Melanocyte of skin (primary cell): Measurements from ENCODE around the gene FAM228B. TPM values are rescaled to one million over a fixed set of nuclear protein-coding genes. Genes with fewer than 3 reads are reported as not detected.

ENCODE experiments used
- total RNA-seq, 2 donors: library from RNA; depleted of rRNA; stranded (reverse); fragments of >200 nt; gene quantifications; 2 replicates each; pipeline ENCODE4 v1.2.3, GENCODE V29; 2012

Gene FAM228B
- 1 to 10 TPM; 3.7 to 4.5 TPM for total RNA-seq

GRCh38 chr2:24123195-24123921 lies at the start of gene FAM228B, which contains the start of gene PFN4:
TSS of gene FAM228B (plus strand) at chr2:24123469. CDS start at chr2:24124362, 893 bp downstream.
TSS of gene PFN4 (minus strand) at chr2:24123334. CDS start at chr2:24122535, 799 bp downstream.

GRCh38 chr2:24075915-24076848 lies 47.1 kb upstream of the FAM228B start, which contains the start of gene SF3B6:
TSS of gene SF3B6 (minus strand) at chr2:24076326. CDS start at chr2:24076229, 97 bp downstream.

GRCh38 chr2:24084386-24085199 lies 38.7 kb upstream of the FAM228B start, which contains the start of gene TP53I3:
TSS of gene TP53I3 (minus strand) at chr2:24084834. CDS start at chr2:24084326, 508 bp downstream.

GRCh38 chr2:24174851-24175277 lies 51.6 kb downstream of the FAM228B start, which contains the start of gene FAM228A:
TSS of gene FAM228A (plus strand) at chr2:24175053. CDS start at chr2:24175481, 428 bp downstream.

Other genes with a start within 250 kb of the FAM228B start
- gene ATAD2B, start 196.3 kb upstream of the FAM228B start, total RNA-seq = 10 to 100 TPM; 11.4 to 12.0 TPM
- gene UBXN2A, start 183.0 kb upstream of the FAM228B start, total RNA-seq = 10 to 100 TPM; 12.0 to 15.5 TPM
- under 1 TPM in 1 of 2 donors, not detected in 1; under 0.01 TPM for gene MFSD2B, start 113.4 kb upstream of the FAM228B start, total RNA-seq
- gene WDCP, start 76.1 kb upstream of the FAM228B start, total RNA-seq = 10 to 100 TPM in 1 of 2 donors, 1 to 10 TPM in 1; 8.3 to 15.7 TPM
- 10 to 100 TPM in 1 of 2 donors, 1 to 10 TPM in 1; 4.5 to 10.7 TPM for gene FKBP1B, start 73.7 kb upstream of the FAM228B start, total RNA-seq
- gene SF3B6, start 47.1 kb upstream of the FAM228B start, total RNA-seq = 100 to 1,000 TPM in 1 of 2 donors, 10 to 100 TPM in 1; 89.8 to 163 TPM
- 10 to 100 TPM; 35.3 to 44.7 TPM for gene TP53I3, start 38.6 kb upstream of the FAM228B start, total RNA-seq
- 1 to 10 TPM in 1 of 2 donors, under 1 TPM in 1; 0.67 to 1.0 TPM for gene PFN4, start 135 bp upstream of the FAM228B start, total RNA-seq
- under 1 TPM in 1 of 2 donors, not detected in 1; under 0.01 TPM for gene FAM228A, start 51.6 kb downstream of the FAM228B start, total RNA-seq
- 10 to 100 TPM; 26.6 to 32.3 TPM for gene ITSN2, start 237.1 kb downstream of the FAM228B start, total RNA-seq